ENCODE measurements around the gene MYLIP.

GRCh38 chr6:16171400-16171799, 42.5 kb downstream of the MYLIP start:
- TF ChIP-seq, protein P1, sequence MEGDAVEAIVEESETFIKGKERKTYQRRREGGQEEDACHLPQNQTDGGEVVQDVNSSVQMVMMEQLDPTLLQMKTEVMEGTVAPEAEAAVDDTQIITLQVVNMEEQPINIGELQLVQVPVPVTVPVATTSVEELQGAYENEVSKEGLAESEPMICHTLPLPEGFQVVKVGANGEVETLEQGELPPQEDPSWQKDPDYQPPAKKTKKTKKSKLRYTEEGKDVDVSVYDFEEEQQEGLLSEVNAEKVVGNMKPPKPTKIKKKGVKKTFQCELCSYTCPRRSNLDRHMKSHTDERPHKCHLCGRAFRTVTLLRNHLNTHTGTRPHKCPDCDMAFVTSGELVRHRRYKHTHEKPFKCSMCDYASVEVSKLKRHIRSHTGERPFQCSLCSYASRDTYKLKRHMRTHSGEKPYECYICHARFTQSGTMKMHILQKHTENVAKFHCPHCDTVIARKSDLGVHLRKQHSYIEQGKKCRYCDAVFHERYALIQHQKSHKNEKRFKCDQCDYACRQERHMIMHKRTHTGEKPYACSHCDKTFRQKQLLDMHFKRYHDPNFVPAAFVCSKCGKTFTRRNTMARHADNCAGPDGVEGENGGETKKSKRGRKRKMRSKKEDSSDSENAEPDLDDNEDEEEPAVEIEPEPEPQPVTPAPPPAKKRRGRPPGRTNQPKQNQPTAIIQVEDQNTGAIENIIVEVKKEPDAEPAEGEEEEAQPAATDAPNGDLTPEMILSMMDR (IDR thresholded peaks at IDR 0.05): no peak
- no peak for TF ChIP-seq POLR2A (IDR thresholded peaks at IDR 0.05)
- no peak for TF ChIP-seq POLR2AphosphoS5 (IDR thresholded peaks at IDR 0.05)
